ENCODE results near the gene PLEKHA4. TPM values are rescaled to one million over a fixed set of nuclear protein-coding genes. Genes with fewer than 3 reads are reported as not detected.
A peak's percentile ranks its signal among the peaks of the same experiment; 100 is the strongest.
"Not testable (repeated sequence)": the region's sequence is repeated elsewhere in the genome, so short reads cannot be mapped to it uniquely, and the experiment has no call there.

The PLEKHA4 gene
- total RNA-seq, 4 donors from 2014 or later, result 2.6 to 34.4 (median 10.3) TPM

DNA sequence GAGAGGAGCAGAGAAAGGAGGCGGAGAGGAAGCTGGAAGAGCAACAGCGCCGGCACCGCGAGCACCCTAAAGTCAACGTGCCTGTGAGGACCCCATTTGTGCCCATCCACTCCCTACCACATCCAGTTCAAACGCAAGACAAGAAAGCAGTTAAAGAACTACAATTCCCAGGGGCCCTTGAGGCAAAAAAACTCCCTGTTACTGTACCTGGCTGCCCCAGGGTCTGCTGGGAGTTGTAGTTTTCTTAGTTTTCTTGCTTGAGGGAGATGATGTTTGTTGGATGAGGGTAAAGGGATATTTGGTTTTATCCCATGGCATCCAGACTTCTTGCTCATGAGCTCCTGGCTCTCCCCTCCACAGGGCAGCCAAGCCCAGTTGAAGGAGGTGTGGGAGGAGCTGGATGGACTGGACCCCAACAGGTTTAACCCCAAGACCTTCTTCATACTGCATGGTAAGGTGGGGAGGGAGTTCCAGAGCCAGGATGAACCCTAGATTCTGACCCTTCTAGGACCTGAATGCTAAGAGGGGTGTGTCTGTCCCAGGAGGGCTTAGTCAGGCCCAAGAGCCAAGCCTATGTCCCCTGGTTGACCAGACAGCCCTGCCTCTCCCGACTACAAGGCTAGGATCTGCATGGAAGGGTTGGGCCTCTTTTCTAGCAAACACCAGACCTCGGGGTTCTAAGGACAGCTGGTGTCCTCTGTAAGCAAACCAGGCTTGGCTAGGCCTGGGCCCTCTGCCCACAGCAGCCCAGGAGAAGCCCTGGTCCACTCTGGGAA, 44.9 kb upstream of the PLEKHA4 start:
- Histone ChIP-seq H3K9me3 (no peaks in the 10 kb centered on the region), H3K27ac (no peak overlapping the region)

DNA sequence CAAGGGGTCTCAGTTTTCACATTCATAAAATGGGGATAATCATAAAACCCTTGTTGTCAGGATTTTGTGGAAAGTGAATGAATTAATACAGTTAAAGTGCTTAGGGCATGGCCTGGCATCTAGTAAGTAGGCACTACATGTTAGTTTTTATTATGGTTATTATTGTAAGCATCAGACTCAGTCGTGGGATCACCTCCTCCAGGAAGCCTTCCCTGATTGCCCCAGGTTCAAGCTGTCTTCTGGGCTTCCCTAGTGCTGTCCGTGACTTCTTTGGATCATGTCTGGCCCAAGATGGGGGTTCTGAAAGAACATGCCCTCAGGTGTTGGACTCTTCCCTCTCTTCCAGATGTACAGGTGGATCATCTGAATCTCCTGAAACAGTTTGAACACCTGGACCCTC, 42.4 kb upstream of the PLEKHA4 start:
- TF ChIP-seq EP300 (IDR thresholded peaks at IDR 0.05; ENCODE audit: low read depth) (no peak), POLR2AphosphoS5 (IDR thresholded peaks at IDR 0.05) (no peak), POLR2A (IDR thresholded peaks at IDR 0.05) (no peak)
- TF ChIP-seq, protein P1, sequence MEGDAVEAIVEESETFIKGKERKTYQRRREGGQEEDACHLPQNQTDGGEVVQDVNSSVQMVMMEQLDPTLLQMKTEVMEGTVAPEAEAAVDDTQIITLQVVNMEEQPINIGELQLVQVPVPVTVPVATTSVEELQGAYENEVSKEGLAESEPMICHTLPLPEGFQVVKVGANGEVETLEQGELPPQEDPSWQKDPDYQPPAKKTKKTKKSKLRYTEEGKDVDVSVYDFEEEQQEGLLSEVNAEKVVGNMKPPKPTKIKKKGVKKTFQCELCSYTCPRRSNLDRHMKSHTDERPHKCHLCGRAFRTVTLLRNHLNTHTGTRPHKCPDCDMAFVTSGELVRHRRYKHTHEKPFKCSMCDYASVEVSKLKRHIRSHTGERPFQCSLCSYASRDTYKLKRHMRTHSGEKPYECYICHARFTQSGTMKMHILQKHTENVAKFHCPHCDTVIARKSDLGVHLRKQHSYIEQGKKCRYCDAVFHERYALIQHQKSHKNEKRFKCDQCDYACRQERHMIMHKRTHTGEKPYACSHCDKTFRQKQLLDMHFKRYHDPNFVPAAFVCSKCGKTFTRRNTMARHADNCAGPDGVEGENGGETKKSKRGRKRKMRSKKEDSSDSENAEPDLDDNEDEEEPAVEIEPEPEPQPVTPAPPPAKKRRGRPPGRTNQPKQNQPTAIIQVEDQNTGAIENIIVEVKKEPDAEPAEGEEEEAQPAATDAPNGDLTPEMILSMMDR (IDR thresholded peaks at IDR 0.05), result no peak
- H3K36me3 ChIP-seq, result peaks cover 0 to 81% (median 18%) of the 10 kb centered on the region in 4 donors
- peaks cover 0 to 6% (median 0%) of the 10 kb centered on the region in 4 donors for H3K4me1 ChIP-seq
- no peaks in the 10 kb centered on the region for H3K9me3 ChIP-seq
- no peak overlapping the region for H3K27ac ChIP-seq
- 86 to 94% methylated on average over 2 of the region's 2 CpGs for WGBS, 2 donors (ENCODE audit: low coverage in 1 of 2)
- no peak for DNase-seq
- H3K4me3 ChIP-seq, result no peak overlapping the region
- in situ Hi-C loops (cut with MboI; ENCODE audit: low pct_ligation_motif_present in 1 of 4, low pct_unique_long_range_greater_than_20kb in 1 of 4, low sequenced_read_pairs in 3 of 4) (no loop called here), intact Hi-C loops (cut with DNase I; ENCODE audit: low total_unique reads) (no loop called here)
- no peaks in the 10 kb centered on the region for H3K27me3 ChIP-seq

More for the DNA sequence above, 44.9 kb upstream of the PLEKHA4 start:
- no peaks in the 10 kb centered on the region for H3K4me1 ChIP-seq
- TF ChIP-seq POLR2A (IDR thresholded peaks at IDR 0.05), result no peak
- TF ChIP-seq, protein P1 (IDR thresholded peaks at IDR 0.05), result no peak
- no peak for TF ChIP-seq EP300 (IDR thresholded peaks at IDR 0.05; ENCODE audit: low read depth)
- no peak for TF ChIP-seq POLR2AphosphoS5 (IDR thresholded peaks at IDR 0.05)
- H3K27me3 ChIP-seq, result no peaks in the 10 kb centered on the region
- peaks cover 0 to 79% (median 18%) of the 10 kb centered on the region in 4 donors for H3K36me3 ChIP-seq
- intact Hi-C loops (cut with DNase I; ENCODE audit: low total_unique reads) (no loop called here), in situ Hi-C loops (cut with MboI; ENCODE audit: low pct_ligation_motif_present in 1 of 4, low pct_unique_long_range_greater_than_20kb in 1 of 4, low sequenced_read_pairs in 3 of 4) (no loop called here)
- no peak for DNase-seq
- 89% methylated on average over 9 of the region's 9 CpGs; no CpG with 5 or more reads in 1 of the 2 donors for WGBS, 2 donors (ENCODE audit: low coverage in 1 of 2)
- H3K4me3 ChIP-seq, result no peak overlapping the region

DNA sequence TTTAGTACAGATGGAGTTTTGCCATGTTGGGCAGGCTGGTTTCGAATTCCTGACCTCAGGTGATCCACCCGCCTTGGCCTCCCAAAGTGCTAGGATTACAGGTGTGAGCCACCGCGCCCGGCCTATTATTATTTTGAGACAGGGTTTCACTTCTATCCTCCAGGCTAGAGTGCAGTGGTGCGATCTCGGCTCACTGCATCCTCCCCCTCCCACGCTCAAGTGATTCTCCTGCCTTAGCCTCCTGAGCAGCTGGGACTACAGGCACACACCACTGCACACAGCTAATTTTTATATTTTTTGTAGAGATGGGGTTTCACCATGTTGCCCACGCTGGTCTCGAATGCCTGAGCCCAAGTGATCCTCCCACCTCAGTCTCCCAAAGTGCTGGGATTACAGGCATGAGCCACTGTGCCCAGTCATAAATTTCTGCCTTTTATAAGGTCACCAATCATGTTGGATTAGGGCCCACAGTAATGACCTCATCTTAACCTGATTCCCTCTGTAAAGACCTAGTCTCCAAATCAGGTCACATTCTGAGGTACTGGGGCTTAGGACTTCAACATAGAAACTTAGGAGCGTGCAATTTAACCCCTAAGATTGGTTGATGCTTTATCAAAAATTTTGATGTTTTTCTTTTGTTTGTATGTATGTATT, 41.1 kb upstream of the PLEKHA4 start:
- intact Hi-C loops (cut with DNase I; ENCODE audit: low total_unique reads), result loop anchor here (10.0 kb wide), 1 partner anchor 55 kb away; the partner anchor contains the start of gene FTL
- H3K4me3 ChIP-seq; H3K27ac ChIP-seq; H3K4me1 ChIP-seq; H3K27me3 ChIP-seq; DNase-seq; in situ Hi-C loops (cut with MboI; ENCODE audit: low pct_ligation_motif_present in 1 of 4, low pct_unique_long_range_greater_than_20kb in 1 of 4, low sequenced_read_pairs in 3 of 4); H3K9me3 ChIP-seq: not testable (repeated sequence)
- peaks cover 0 to 77% (median 18%) of the 10 kb centered on the region in 4 donors for H3K36me3 ChIP-seq
- 89% methylated on average over 11 of the region's 11 CpGs; no CpG with 5 or more reads in 1 of the 2 donors for WGBS, 2 donors (ENCODE audit: low coverage in 1 of 2)

DNA sequence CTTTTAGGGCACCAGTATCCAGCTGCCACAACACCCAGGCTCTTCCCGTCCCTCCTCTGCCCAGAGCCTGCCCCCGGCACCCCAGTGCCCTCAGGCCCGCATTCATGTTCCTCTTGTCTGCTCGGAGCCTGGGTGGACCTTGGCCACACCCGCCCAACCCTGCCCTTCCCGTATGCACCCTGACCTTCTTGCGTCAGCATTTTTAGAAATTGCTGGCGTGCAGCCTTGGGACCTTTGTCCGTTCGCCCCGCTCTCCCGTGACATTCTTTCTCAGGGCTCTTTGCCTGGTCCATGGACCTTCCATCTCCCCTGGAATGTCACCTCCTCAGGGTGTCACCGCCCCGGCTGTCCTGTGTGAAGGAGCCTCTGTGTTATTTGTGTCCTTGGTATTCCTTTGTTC, 39.3 kb upstream of the PLEKHA4 start:
- TF ChIP-seq, protein P1 (IDR thresholded peaks at IDR 0.05), result no peak
- peak in 1 of 3 donors; percentile 16 for TF ChIP-seq POLR2AphosphoS5 (IDR thresholded peaks at IDR 0.05)
- Histone ChIP-seq H3K4me1 (peaks cover 0 to 9% (median 2%) of the 10 kb centered on the region in 4 donors), H3K27me3 (no peaks in the 10 kb centered on the region), H3K4me3 (no peak overlapping the region), H3K9me3 (no peaks in the 10 kb centered on the region), H3K36me3 (peaks cover 0 to 59% (median 14%) of the 10 kb centered on the region in 4 donors), H3K27ac (peak overlapping the region; percentile 9 to 43 (median 31))
- intact Hi-C loops (cut with DNase I; ENCODE audit: low total_unique reads), result loop anchor here (10.0 kb wide), 1 partner anchor 57 kb away; the partner anchor contains the start of gene FTL
- 82% methylated on average over 13 of the region's 14 CpGs; no CpG with 5 or more reads in 1 of the 2 donors for WGBS, 2 donors (ENCODE audit: low coverage in 1 of 2)
- DNase-seq, result peak; percentile 67
- in situ Hi-C loops (cut with MboI; ENCODE audit: low pct_ligation_motif_present in 1 of 4, low pct_unique_long_range_greater_than_20kb in 1 of 4, low sequenced_read_pairs in 3 of 4), result no loop called here

Measured in transverse colon (tissue), 4 donors.